Measurements from ENCODE around the gene API5.

DNA sequence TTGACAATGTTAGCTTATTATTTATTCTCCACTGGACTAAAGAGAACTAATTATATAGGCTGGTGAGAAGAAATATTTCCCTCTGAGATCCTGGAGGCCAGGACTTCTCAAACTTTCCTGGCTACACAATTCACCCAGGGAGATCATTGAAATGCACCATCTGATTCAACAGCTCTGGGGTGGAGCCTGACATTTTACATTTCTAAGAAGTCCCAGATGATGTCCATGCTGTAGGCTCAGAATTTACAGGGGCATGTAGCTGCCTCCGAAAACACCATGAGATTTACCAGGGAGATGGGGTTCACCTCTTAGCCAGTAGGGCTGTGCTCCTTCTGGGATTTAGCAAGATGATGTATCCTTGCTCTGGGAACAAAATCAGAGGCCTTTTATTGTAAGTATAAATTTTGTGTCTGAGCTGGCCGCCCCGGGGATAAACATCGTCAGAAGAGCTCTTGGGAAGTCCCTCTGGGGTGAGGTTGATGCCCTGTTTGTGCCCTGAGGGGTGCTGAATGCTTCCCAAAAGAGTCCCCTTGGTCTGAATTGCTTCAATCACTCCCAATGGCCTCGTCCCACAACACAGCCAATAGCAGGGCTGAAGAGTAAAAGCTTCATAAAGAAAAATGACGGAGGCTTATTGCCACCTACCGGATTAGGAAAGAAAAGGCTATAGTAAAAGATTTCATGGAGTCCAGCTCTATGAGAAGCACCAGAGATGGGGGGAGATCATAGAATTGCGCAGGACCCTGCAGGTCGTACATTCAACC is 33.4 kb upstream of the API5 start:
- TF ChIP-seq POLR2AphosphoS5 (IDR thresholded peaks at IDR 0.05; ENCODE audit: low read depth) (no peak), EZH2 (IDR thresholded peaks at IDR 0.05; ENCODE audit: low read depth, unreplicated experiment) (no peak), JUNB (IDR thresholded peaks at IDR 0.05; ENCODE audit: unreplicated experiment) (no peak), CREB1 (CRISPR knock-in tag; IDR thresholded peaks at IDR 0.05; ENCODE audit: low read depth) (no peak), EZH2phosphoT487 (IDR thresholded peaks at IDR 0.05; ENCODE audit: unreplicated experiment) (no peak), ZNF114 (CRISPR knock-in tag; IDR thresholded peaks at IDR 0.05) (no peak), NANOG (IDR thresholded peaks at IDR 0.05; ENCODE audit: borderline replicate concordance) (no peak), STAT1 (IDR thresholded peaks at IDR 0.05; ENCODE audit: unreplicated experiment) (no peak)
- TF ChIP-seq, protein P1, sequence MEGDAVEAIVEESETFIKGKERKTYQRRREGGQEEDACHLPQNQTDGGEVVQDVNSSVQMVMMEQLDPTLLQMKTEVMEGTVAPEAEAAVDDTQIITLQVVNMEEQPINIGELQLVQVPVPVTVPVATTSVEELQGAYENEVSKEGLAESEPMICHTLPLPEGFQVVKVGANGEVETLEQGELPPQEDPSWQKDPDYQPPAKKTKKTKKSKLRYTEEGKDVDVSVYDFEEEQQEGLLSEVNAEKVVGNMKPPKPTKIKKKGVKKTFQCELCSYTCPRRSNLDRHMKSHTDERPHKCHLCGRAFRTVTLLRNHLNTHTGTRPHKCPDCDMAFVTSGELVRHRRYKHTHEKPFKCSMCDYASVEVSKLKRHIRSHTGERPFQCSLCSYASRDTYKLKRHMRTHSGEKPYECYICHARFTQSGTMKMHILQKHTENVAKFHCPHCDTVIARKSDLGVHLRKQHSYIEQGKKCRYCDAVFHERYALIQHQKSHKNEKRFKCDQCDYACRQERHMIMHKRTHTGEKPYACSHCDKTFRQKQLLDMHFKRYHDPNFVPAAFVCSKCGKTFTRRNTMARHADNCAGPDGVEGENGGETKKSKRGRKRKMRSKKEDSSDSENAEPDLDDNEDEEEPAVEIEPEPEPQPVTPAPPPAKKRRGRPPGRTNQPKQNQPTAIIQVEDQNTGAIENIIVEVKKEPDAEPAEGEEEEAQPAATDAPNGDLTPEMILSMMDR (conservative IDR thresholded peaks at IDR 0.05; ENCODE audit: low read depth in 2 of 2): peak; percentile 50 to 58
- TF ChIP-seq, protein P2, sequence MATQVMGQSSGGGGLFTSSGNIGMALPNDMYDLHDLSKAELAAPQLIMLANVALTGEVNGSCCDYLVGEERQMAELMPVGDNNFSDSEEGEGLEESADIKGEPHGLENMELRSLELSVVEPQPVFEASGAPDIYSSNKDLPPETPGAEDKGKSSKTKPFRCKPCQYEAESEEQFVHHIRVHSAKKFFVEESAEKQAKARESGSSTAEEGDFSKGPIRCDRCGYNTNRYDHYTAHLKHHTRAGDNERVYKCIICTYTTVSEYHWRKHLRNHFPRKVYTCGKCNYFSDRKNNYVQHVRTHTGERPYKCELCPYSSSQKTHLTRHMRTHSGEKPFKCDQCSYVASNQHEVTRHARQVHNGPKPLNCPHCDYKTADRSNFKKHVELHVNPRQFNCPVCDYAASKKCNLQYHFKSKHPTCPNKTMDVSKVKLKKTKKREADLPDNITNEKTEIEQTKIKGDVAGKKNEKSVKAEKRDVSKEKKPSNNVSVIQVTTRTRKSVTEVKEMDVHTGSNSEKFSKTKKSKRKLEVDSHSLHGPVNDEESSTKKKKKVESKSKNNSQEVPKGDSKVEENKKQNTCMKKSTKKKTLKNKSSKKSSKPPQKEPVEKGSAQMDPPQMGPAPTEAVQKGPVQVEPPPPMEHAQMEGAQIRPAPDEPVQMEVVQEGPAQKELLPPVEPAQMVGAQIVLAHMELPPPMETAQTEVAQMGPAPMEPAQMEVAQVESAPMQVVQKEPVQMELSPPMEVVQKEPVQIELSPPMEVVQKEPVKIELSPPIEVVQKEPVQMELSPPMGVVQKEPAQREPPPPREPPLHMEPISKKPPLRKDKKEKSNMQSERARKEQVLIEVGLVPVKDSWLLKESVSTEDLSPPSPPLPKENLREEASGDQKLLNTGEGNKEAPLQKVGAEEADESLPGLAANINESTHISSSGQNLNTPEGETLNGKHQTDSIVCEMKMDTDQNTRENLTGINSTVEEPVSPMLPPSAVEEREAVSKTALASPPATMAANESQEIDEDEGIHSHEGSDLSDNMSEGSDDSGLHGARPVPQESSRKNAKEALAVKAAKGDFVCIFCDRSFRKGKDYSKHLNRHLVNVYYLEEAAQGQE (IDR thresholded peaks at IDR 0.05; ENCODE audit: unreplicated experiment): no peak
- TF ChIP-seq, protein P3, sequence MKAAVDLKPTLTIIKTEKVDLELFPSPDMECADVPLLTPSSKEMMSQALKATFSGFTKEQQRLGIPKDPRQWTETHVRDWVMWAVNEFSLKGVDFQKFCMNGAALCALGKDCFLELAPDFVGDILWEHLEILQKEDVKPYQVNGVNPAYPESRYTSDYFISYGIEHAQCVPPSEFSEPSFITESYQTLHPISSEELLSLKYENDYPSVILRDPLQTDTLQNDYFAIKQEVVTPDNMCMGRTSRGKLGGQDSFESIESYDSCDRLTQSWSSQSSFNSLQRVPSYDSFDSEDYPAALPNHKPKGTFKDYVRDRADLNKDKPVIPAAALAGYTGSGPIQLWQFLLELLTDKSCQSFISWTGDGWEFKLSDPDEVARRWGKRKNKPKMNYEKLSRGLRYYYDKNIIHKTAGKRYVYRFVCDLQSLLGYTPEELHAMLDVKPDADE (IDR thresholded peaks at IDR 0.05): no peak
- TF ChIP-seq, protein P4, sequence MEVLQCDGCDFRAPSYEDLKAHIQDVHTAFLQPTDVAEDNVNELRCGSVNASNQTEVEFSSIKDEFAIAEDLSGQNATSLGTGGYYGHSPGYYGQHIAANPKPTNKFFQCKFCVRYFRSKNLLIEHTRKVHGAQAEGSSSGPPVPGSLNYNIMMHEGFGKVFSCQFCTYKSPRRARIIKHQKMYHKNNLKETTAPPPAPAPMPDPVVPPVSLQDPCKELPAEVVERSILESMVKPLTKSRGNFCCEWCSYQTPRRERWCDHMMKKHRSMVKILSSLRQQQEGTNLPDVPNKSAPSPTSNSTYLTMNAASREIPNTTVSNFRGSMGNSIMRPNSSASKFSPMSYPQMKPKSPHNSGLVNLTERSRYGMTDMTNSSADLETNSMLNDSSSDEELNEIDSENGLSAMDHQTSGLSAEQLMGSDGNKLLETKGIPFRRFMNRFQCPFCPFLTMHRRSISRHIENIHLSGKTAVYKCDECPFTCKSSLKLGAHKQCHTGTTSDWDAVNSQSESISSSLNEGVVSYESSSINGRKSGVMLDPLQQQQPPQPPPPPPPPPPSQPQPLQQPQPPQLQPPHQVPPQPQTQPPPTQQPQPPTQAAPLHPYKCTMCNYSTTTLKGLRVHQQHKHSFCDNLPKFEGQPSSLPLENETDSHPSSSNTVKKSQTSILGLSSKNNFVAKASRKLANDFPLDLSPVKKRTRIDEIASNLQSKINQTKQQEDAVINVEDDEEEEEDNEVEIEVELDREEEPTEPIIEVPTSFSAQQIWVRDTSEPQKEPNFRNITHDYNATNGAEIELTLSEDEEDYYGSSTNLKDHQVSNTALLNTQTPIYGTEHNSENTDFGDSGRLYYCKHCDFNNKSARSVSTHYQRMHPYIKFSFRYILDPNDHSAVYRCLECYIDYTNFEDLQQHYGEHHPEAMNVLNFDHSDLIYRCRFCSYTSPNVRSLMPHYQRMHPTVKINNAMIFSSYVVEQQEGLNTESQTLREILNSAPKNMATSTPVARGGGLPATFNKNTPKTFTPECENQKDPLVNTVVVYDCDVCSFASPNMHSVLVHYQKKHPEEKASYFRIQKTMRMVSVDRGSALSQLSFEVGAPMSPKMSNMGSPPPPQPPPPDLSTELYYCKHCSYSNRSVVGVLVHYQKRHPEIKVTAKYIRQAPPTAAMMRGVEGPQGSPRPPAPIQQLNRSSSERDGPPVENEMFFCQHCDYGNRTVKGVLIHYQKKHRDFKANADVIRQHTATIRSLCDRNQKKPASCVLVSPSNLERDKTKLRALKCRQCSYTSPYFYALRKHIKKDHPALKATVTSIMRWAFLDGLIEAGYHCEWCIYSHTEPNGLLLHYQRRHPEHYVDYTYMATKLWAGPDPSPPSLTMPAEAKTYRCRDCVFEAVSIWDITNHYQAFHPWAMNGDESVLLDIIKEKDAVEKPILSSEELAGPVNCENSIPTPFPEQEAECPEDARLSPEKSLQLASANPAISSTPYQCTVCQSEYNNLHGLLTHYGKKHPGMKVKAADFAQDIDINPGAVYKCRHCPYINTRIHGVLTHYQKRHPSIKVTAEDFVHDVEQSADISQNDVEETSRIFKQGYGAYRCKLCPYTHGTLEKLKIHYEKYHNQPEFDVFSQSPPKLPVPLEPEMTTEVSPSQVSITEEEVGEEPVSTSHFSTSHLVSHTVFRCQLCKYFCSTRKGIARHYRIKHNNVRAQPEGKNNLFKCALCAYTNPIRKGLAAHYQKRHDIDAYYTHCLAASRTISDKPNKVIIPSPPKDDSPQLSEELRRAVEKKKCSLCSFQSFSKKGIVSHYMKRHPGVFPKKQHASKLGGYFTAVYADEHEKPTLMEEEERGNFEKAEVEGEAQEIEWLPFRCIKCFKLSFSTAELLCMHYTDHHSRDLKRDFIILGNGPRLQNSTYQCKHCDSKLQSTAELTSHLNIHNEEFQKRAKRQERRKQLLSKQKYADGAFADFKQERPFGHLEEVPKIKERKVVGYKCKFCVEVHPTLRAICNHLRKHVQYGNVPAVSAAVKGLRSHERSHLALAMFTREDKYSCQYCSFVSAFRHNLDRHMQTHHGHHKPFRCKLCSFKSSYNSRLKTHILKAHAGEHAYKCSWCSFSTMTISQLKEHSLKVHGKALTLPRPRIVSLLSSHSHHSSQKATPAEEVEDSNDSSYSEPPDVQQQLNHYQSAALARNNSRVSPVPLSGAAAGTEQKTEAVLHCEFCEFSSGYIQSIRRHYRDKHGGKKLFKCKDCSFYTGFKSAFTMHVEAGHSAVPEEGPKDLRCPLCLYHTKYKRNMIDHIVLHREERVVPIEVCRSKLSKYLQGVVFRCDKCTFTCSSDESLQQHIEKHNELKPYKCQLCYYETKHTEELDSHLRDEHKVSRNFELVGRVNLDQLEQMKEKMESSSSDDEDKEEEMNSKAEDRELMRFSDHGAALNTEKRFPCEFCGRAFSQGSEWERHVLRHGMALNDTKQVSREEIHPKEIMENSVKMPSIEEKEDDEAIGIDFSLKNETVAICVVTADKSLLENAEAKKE (CRISPR knock-in tag; IDR thresholded peaks at IDR 0.05): no peak
